Measurements from ENCODE around the gene KIF1B.

KIF1B gene, protein sequence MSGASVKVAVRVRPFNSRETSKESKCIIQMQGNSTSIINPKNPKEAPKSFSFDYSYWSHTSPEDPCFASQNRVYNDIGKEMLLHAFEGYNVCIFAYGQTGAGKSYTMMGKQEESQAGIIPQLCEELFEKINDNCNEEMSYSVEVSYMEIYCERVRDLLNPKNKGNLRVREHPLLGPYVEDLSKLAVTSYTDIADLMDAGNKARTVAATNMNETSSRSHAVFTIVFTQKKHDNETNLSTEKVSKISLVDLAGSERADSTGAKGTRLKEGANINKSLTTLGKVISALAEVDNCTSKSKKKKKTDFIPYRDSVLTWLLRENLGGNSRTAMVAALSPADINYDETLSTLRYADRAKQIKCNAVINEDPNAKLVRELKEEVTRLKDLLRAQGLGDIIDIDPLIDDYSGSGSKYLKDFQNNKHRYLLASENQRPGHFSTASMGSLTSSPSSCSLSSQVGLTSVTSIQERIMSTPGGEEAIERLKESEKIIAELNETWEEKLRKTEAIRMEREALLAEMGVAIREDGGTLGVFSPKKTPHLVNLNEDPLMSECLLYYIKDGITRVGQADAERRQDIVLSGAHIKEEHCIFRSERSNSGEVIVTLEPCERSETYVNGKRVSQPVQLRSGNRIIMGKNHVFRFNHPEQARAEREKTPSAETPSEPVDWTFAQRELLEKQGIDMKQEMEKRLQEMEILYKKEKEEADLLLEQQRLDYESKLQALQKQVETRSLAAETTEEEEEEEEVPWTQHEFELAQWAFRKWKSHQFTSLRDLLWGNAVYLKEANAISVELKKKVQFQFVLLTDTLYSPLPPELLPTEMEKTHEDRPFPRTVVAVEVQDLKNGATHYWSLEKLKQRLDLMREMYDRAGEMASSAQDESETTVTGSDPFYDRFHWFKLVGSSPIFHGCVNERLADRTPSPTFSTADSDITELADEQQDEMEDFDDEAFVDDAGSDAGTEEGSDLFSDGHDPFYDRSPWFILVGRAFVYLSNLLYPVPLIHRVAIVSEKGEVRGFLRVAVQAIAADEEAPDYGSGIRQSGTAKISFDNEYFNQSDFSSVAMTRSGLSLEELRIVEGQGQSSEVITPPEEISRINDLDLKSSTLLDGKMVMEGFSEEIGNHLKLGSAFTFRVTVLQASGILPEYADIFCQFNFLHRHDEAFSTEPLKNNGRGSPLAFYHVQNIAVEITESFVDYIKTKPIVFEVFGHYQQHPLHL (N-terminal part only)

DNA sequence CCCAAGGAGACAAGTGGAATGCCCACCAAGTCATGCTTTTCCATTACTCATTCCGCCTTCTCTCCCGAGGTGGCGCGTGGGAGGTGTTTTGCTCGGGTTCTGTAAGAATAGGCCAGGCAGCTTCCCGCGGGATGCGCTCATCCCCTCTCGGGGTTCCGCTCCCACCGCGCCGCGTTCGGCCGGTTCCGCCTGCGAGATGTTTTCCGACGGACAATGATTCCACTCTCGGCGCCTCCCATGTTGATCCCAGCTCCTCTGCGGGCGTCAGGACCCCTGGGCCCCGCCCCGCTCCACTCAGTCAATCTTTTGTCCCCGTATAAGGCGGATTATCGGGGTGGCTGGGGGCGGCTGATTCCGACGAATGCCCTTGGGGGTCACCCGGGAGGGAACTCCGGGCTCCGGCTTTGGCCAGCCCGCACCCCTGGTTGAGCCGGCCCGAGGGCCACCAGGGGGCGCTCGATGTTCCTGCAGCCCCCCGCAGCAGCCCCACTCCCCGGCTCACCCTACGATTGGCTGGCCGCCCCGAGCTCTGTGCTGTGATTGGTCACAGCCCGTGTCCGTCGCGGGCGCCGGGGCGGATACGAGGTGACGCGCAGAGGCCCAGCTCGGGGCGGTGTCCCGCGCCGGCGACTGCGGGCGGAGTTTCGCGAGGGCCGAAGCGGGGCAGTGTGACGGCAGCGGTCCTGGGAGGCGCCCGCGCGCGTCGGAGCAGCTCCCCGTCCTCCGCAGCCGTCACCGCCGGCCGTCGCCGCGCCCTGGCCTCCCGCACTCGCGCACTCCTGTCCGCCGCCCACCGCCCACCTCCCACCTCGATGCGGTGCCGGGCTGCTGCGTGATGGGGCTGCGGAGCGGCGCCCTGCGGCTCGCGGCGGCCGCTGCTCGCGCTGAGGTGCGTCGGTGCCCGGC, at the start of gene KIF1B:
Gene KIF1B (plus strand): TSS at position 666 of the 906 bp plus-strand sequence. CDS start 21,759 bp downstream, outside the sequence.
- DNase-seq (ENCODE audit: low read depth, low spot score): peak; percentile 100

GRCh38 chr1:10160907-10161490, 49.4 kb upstream of the KIF1B start:
- no peak for DNase-seq (ENCODE audit: low read depth, low spot score)

DNA sequence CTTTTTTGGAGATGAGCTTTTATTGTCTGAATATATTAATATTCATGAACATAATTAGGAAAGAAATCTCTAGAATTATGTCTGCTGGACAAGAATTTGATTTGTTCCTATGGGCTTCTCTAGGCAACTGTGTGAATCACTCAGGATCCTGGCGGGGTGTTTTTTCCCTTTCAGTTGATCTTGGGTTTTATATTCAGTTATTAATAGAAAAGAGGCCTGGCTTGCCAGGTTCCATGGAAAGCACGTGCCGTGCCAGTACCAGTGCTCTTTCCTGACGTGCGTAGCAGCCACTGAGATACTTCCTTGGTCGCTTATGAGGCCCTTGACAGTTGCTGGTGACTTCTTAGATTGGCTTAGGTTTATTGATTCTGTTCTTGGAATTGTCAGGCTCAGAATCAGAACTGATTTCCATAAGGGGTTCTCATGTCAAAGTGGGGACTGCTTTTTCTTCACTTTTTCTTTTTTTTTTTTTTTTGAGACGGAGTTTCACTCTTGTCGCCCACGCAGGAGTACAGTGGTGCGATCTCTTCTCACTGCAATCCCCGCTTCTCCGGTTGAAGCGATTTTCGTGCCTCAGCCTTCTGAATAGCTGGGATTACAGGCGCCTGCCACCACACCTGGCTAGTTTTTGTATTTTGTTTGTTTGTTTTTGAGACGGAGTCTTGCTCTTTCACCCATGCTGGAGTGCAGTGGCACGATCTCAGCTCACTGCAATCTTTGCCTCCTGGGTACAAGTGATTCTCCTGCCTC, 48.7 kb upstream of the KIF1B start:
- no peak for DNase-seq (ENCODE audit: low read depth, low spot score)

- no peak for DNase-seq (ENCODE audit: low read depth, low spot score)
Observed at GRCh38 chr1:10168912-10169514, 41.4 kb upstream of the KIF1B start.

DNA sequence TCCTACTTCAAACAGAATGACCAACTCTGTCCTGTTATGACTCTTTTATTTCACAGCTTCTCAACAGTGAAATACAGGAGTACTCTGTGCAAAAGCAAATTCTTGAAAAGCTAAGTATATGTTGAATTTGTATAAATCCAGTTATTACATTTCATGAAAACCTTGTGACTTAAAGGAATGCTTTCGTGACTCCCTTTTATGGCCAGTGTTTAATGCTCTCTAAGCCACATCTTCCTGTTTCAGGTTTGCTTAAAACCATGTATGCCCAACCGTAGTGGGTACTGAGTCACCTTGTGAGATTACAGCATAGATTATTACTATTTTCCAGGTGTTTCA, 40.2 kb upstream of the KIF1B start:
- no peak for DNase-seq (ENCODE audit: low read depth, low spot score)

- no peak for DNase-seq (ENCODE audit: low read depth, low spot score)
Observed at GRCh38 chr1:10171105-10171767, 39.1 kb upstream of the KIF1B start.

- DNase-seq (ENCODE audit: low read depth, low spot score): no peak
Observed at GRCh38 chr1:10171995-10172669, 38.2 kb upstream of the KIF1B start.

DNA sequence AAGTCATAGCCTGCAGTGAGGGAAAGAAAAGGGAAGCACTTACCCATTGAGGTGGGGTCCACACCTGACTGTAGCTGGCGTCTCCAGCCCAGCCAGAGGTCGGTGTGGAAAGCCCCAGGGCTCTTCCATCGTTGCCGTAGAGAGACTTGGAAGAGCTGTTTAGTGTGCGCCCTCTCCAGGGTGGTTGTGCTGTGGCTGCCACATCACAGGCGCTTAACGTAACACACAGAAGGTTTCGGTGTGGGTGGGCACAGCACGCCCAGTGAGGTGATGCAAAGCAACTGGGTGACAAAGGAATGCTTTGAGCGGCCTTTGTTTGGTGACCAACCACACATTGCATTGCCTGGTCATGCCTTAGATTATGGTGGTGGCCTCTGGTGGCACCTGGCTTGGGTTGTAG, 36.8 kb upstream of the KIF1B start:
- DNase-seq (ENCODE audit: low read depth, low spot score): no peak

- no peak for DNase-seq (ENCODE audit: low read depth, low spot score)
Observed at GRCh38 chr1:10177876-10178275, 32.5 kb upstream of the KIF1B start.

DNA sequence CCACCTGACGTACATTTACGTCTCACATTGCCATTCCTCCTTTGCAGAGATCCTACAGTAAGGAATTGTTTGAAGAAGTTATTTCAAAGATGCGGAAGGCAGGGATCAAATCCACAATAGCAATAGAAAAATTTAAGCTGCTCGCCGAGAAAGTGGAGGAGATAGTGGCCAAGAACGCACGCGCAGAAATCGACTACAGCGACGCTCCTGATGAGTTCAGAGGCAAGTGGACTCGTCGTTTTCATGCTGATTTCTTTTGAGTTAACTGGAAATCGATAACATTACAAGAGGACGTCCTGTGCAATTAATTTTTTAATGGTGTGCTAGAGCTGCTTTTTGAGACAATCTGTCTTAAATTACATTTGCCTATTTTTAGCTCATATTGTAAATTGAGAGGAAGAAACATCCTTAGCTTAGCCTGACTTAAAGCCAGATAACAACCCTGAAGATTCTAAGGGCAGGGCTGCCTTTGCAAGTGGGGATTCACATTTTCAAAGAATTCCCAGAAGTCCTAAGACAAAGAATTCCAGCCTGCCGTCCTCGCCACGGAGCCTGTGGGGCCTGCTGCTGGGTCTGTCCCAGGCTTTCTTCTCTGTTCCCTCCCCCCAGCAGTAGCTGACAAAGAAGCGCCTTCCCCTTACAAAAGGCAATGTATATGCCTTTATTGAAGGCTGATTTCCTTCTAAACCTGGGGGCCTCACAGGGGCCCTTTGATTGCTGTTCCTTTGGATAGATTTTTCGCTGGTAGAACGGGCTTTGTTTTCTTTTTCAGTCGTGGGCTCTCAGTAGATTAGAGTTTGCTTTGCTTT, 31.6 kb upstream of the KIF1B start:
- DNase-seq (ENCODE audit: low read depth, low spot score): peak; percentile 39

DNA sequence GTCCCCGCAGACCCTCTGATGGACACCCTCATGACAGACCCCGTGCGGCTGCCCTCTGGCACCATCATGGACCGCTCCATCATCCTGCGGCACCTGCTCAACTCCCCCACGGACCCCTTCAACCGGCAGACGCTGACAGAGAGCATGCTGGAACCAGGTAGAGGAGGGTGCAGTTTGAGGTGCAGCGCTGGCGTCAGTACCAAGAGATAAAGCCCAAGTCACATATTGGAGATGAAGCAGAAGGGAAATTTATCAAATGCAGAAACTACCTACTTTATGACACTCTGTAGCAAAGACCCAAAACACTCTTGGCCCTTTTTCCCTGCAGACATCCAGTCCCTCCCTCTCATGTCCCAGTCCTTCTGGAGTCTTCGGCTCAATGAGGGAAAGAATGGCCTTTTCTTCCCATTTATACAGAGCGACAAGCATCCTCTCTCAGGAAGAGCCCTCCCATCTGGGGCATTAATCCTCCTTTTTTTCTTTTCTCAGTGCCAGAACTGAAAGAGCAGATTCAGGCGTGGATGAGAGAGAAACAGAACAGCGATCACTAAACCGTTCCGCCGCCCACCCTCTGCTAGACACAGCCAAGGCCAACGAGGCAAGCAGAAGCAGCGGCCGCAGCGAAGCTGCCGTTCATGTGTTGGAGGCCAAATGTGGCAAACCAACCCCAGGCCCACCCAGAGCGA, 30.8 kb upstream of the KIF1B start:
- no peak for DNase-seq (ENCODE audit: low read depth, low spot score)

GRCh38 chr1:10181154-10181553, 29.2 kb upstream of the KIF1B start:
- no peak for DNase-seq (ENCODE audit: low read depth, low spot score)

DNA sequence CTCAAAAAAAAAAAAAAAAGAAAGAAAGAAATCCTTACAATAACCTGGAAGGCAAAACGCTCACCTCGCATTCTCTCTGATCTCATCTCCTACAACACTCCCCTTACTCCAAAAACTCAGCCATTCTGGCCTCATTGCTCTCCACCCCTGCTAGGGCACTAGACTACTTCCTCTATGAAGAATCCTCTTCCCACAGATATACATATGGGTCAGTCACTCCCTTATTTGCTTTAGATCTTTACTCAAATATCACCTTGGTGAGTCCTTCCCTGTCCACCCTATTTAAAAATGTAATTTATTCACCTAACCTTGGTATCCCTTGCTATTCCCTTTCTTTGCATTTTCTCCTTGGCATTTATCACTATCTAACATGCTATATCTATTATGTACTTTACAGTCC, 24.6 kb upstream of the KIF1B start:
- DNase-seq (ENCODE audit: low read depth, low spot score): no peak

GRCh38 chr1:10186331-10187025, 23.9 kb upstream of the KIF1B start:
- no peak for DNase-seq (ENCODE audit: low read depth, low spot score)

- DNase-seq (ENCODE audit: low read depth, low spot score): no peak
Observed at GRCh38 chr1:10187026-10187334, 23.4 kb upstream of the KIF1B start.

DNA sequence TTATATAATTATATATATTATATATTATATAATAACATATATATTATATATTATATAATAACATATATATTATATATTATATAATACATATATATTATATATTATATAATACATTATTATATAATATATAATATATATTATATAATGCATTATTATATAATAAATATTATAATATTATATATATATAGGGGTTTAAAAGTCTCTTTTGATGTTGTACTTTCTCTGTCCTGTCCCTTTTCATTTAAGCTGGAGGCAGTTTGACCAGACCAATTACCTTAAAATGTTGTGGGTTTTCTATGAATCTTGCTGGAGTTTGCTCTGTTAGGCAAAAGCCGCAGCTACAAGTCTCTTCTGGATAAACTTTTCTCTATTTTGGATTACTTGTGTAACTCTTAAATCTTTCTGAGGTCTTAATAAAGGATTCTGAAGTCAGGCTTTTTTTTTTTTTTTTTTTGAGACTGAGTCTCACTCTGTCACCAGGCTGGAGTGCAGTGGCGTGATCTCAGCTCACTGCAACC, 22.2 kb upstream of the KIF1B start:
- DNase-seq (ENCODE audit: low read depth, low spot score): no peak
